HG03565 (cell line): ENCODE measurements around the gene SYT1.
A peak's percentile ranks its signal among the peaks of the same experiment; 100 is the strongest.
"Not testable (repeated sequence)": the region's sequence is repeated elsewhere in the genome, so short reads cannot be mapped to it uniquely, and the experiment has no call there.

ENCODE experiments used
- ATAC-seq: cut with Tn5 transposase; IDR thresholded peaks from one replicate; pipeline ENCODE4 v1.9.1; 2021; ENCODE audit warnings: mild to moderate bottlenecking, moderate library complexity; ENCODE audit not compliant: unreplicated experiment

The SYT1 gene

GRCh38 chr12:79199166-79199565 lies 334.6 kb downstream of the SYT1 start:
- ATAC-seq, result no peak

- no peak for ATAC-seq
Observed at GRCh38 chr12:79200176-79200575, 335.6 kb downstream of the SYT1 start.

GRCh38 chr12:79203058-79203647 lies 338.6 kb downstream of the SYT1 start:
- no peak for ATAC-seq

GRCh38 chr12:79206871-79207270 lies 342.3 kb downstream of the SYT1 start:
- ATAC-seq, result no peak

- ATAC-seq, result not testable (repeated sequence)
Observed at GRCh38 chr12:79210403-79210802, 345.8 kb downstream of the SYT1 start.

- no peak for ATAC-seq
Observed at GRCh38 chr12:79217306-79217705, 352.7 kb downstream of the SYT1 start.

- no peak for ATAC-seq
Observed at GRCh38 chr12:79223210-79223609, 358.6 kb downstream of the SYT1 start.

- no peak for ATAC-seq
Observed at GRCh38 chr12:79223761-79224160, 359.2 kb downstream of the SYT1 start.

GRCh38 chr12:79227091-79227490 lies 362.5 kb downstream of the SYT1 start:
- no peak for ATAC-seq

GRCh38 chr12:79227646-79228045 lies 363.1 kb downstream of the SYT1 start:
- no peak for ATAC-seq

GRCh38 chr12:79233341-79233781 lies 368.8 kb downstream of the SYT1 start:
- ATAC-seq, result peak; percentile 76

- no peak for ATAC-seq
Observed at GRCh38 chr12:79236920-79237319, 372.3 kb downstream of the SYT1 start.

- ATAC-seq, result no peak
Observed at GRCh38 chr12:79238246-79238645, 373.7 kb downstream of the SYT1 start.

GRCh38 chr12:79247494-79247893 lies 382.9 kb downstream of the SYT1 start:
- no peak for ATAC-seq

GRCh38 chr12:79250186-79250585 lies 385.6 kb downstream of the SYT1 start:
- ATAC-seq, result no peak

GRCh38 chr12:79250960-79251755 lies 386.6 kb downstream of the SYT1 start:
- ATAC-seq, result no peak

GRCh38 chr12:79252358-79253075 lies 387.9 kb downstream of the SYT1 start:
- ATAC-seq, result no peak

- ATAC-seq, result no peak
Observed at GRCh38 chr12:79255288-79255687, 390.7 kb downstream of the SYT1 start.

GRCh38 chr12:79260923-79261322 lies 396.3 kb downstream of the SYT1 start:
- ATAC-seq, result no peak

GRCh38 chr12:79262938-79263337 lies 398.4 kb downstream of the SYT1 start:
- no peak for ATAC-seq

GRCh38 chr12:79266343-79267144 lies 402.0 kb downstream of the SYT1 start:
- ATAC-seq, result no peak
